HT-29 (cell line): ENCODE results near the gene MAZ. TPM values are rescaled to one million over a fixed set of nuclear protein-coding genes. Genes with fewer than 3 reads are reported as not detected.
"Not testable (repeated sequence)": the region's sequence is repeated elsewhere in the genome, so short reads cannot be mapped to it uniquely, and the experiment has no call there.

Experiments
- DNase-seq: peaks from one replicate; pipeline ENCODE4 v3.0.0-alpha.2; 2015; ENCODE audit warnings: low spot score
- total RNA-seq: library from RNA; depleted of rRNA; stranded (reverse); fragments of >200 nt; shearing (Covaris generic); gene quantifications from 2 replicates; pipeline ENCODE4 v1.2.3, GENCODE V29; 2014

Gene MAZ
- total RNA-seq, 1 experiment from 2014 or later = 795 TPM

GRCh38 chr16:29821643-29822115 lies 15.3 kb downstream of the MAZ start:
- peak; percentile 64 for DNase-seq

- peak; percentile 33 for DNase-seq
These were observed 18.3 kb downstream of the MAZ start for GRCh38 chr16:29824589-29825144.

- peak; percentile 75 for DNase-seq
These were observed 19.1 kb downstream of the MAZ start for GRCh38 chr16:29825145-29826044.

- DNase-seq = no peak
These were observed 20.0 kb downstream of the MAZ start for GRCh38 chr16:29826342-29826695.

- DNase-seq = no peak
These were observed 24.4 kb downstream of the MAZ start for GRCh38 chr16:29830774-29831173.

GRCh38 chr16:29831490-29831889 lies 25.2 kb downstream of the MAZ start:
- no peak for DNase-seq

GRCh38 chr16:29833219-29833618 lies 26.9 kb downstream of the MAZ start:
- not testable (repeated sequence) for DNase-seq

GRCh38 chr16:29834079-29834478 lies 27.8 kb downstream of the MAZ start:
- no peak for DNase-seq

- DNase-seq = no peak
These were observed 29.6 kb downstream of the MAZ start for GRCh38 chr16:29835926-29836325.

GRCh38 chr16:29836623-29837022 lies 30.3 kb downstream of the MAZ start:
- no peak for DNase-seq

- DNase-seq = no peak
These were observed 31.5 kb downstream of the MAZ start for GRCh38 chr16:29837841-29838240.

- no peak for DNase-seq
These were observed 33.5 kb downstream of the MAZ start for GRCh38 chr16:29839822-29840221.

GRCh38 chr16:29840240-29840639 lies 33.9 kb downstream of the MAZ start:
- DNase-seq = no peak

GRCh38 chr16:29841631-29842030 lies 35.3 kb downstream of the MAZ start:
- DNase-seq = no peak

- DNase-seq = no peak
These were observed 36.5 kb downstream of the MAZ start for GRCh38 chr16:29842732-29843346.

GRCh38 chr16:29843931-29844330 lies 37.6 kb downstream of the MAZ start:
- DNase-seq = no peak

- DNase-seq = no peak
These were observed 38.4 kb downstream of the MAZ start for GRCh38 chr16:29844575-29845331.

GRCh38 chr16:29845656-29846055 lies 39.3 kb downstream of the MAZ start:
- DNase-seq = no peak

- DNase-seq = peak; percentile 87
These were observed 42.3 kb downstream of the MAZ start for GRCh38 chr16:29848420-29849297.

GRCh38 chr16:29849505-29849904 lies 43.2 kb downstream of the MAZ start:
- DNase-seq = no peak

GRCh38 chr16:29850998-29851397 lies 44.7 kb downstream of the MAZ start:
- DNase-seq = no peak
